Glomerular endothelial cell (primary cell): ENCODE data around the gene ZNF579. TPM values are rescaled to one million over a fixed set of nuclear protein-coding genes. Genes with fewer than 3 reads are reported as not detected.

ENCODE experiments used
- DNase-seq: peaks from one replicate; pipeline ENCODE4 v3.0.0-alpha.2; 2011; ENCODE audit warnings: low read depth, low spot score; ENCODE audit errors: extremely low read depth
- total RNA-seq: library from RNA; depleted of rRNA; stranded (reverse); fragments of >200 nt; gene quantifications from 2 replicates; pipeline ENCODE4 v1.2.3, GENCODE V29; 2015

The ZNF579 gene
- total RNA-seq, 1 donor from 2014 or later, result 9.5 TPM

DNA sequence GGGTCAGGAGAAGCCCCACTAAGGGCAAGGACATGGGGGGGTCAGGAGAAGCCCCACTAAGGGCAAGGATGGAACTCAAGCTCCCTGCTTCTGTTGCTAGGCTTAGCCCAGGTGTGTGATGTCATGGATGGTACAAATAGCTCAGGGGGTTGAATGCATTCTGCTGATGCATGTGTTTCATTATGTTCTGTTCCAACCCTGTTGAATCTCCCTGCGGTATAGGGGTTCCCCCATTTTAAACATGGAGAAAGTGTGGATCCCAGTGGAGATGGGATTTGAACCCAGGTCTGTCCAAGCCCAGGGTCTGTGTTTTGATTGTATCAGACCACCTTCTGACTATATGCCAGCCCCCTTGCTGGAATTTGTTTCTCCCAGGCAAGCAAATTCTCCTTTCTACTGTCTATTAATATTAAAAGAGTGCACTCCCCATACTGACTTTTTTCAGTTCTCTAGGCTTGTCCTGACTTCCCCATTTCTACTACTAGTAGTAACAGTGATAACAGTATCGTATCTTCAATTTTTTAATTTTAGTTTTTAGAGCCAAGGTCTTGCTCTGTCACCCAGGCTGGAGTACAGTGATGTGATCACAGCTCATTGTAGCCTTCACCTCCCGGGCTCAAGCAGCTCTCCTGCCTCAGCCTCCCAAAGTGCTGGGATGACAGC lies 31.5 kb upstream of the ZNF579 start:
- DNase-seq, result no peak

DNA sequence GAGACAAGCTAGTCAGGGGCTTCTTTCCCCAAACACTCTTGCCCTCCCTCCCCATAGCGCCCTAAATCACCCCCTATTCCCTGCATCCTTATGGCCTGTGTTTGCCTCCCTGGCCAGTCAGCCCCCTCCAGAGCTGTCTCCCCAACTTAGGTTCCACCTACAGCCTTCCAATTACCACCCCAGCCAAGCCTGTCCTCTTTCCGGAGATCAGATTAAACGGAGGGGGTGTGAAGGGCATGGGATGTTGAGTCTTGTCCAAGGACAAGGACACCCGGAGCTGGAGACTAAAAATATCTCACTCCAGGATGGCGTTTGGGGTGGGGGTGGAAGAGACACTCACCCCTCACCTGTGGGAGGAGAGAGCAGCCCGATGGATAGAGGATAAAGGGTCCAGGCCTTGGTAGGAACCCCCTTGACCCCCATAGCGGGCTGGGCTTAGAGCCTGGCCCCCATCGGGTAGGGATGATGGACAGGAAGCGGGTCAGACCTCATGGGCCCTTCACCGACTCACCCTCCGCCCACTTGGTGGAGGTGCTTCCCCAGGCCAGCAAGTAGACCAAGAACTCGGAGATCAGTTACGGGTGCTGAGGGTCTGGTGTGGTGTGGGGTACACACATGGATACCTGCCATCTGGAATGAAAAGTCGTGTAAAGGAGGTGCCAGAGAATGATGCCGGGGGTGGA lies 30.8 kb upstream of the ZNF579 start:
- DNase-seq, result no peak

DNA sequence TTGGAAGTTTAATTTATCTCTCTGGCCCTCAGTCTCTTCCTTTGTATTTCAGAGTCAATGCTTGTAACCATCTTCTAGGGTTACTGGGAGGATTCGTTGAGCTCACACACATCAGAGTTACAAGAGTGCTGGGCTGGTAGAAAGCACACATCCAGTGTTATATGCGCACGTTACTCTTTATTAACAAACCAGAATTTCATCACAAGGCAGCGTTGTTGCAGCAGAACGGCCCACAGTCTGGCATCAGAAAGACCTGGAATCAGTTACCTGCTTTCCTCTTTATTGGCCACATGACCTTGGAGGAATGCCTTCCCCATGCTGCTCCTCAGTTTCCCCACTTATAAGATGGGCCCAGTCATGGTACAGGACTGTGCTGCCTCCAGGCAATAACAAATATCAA lies 28.7 kb upstream of the ZNF579 start:
- DNase-seq, result no peak

DNA sequence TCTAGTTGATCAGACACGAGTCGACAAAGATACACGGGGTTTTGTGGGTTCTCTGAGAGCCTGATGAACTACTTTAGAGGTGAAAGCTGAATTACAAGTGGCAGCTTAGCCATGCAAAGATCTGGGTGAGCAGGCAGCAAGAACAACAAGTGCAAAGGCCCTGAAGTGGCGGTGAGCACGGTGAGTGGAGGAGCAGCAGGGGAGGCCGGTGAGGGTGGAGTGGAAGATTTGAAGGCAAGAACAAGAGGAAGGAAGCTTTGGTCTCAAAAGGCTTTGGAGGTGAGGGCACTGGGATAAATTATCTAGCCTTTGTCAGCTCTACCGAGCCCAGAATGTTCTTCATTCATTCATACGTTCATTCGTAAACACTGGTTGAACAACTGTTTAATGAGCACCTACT lies 26.2 kb upstream of the ZNF579 start:
- no peak for DNase-seq

DNA sequence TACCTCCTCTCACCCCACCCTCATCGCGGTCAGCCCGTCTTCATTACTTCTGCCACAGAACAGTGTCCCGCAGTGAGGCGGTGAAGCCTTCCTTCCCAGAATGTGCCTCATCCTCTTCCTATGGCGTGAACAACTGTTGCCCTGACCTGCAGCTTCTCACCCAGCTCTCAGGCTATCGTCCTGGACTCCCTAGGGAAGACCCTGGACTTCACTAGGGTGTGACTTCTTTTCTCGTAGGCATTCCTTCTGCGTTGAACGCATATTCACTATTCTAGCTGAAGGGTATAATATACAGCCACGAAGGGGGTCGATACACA lies 25.8 kb upstream of the ZNF579 start:
- DNase-seq, result no peak

DNA sequence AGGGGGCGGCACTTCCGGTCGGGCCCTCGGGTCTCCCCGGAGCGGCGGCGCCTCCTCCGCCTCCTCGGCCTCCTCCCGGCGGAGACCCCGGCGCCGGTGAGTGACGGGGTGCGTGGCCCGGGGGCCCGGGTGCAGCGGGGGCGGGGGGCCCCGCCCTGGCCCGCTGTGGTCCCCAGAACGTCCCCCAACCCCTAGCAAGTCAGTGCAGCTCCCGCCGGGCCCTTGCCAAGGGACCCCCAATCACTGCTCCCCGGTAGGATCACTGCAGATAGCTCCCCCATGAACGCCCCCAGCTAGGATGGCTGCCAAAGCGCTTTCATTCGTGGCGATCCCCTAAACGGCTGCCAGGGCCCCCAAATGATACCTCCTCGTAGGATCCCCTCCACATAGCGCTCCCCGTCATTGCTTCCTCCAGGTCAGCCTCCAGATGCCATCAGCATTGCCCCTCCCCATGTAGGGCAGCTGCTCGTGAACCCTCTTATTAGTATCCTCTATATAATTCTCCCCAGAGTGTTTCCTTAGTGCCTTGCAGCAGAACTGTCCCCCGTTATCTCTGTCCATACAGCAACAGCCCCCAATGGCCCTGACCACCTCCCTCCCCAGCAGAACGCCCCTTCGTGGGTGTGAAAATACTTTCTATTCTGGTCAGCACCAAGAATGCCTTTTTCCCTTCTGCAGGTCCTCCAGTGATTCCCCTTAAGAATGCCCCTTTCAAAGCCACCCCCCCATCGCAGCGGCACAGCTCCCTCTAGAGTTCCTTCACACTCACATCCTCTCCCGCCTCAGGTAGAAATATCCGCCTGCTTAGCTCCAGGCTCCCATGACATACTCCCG lies 25.2 kb upstream of the ZNF579 start, which contains the start of gene ZNF865:
Gene ZNF865 (plus strand): TSS at position 11 of the 834 bp plus-strand sequence. CDS start 7,972 bp downstream, outside the sequence.
- no peak for DNase-seq

DNA sequence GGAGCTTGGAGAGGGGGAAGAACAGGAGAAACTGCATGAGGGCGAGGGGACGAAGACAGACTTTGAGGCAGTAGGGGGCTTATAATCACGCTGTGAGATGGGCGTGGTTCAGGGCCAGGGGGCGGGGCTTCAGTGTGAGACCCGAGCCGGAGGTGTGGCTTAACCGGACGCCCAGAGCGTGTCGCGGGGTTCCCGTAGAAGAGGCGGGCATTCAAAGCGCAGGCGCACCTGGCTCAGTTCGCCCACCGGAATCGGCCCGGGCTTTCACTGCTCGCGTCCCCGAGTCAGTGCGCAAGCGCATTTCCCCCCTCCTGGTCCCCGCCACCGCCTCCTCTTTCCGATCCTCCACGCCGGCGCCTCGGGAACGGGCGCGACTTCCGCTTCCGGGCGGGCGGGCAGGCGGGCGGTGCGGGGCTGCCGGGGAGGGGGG lies 24.6 kb upstream of the ZNF579 start:
- no peak for DNase-seq

DNA sequence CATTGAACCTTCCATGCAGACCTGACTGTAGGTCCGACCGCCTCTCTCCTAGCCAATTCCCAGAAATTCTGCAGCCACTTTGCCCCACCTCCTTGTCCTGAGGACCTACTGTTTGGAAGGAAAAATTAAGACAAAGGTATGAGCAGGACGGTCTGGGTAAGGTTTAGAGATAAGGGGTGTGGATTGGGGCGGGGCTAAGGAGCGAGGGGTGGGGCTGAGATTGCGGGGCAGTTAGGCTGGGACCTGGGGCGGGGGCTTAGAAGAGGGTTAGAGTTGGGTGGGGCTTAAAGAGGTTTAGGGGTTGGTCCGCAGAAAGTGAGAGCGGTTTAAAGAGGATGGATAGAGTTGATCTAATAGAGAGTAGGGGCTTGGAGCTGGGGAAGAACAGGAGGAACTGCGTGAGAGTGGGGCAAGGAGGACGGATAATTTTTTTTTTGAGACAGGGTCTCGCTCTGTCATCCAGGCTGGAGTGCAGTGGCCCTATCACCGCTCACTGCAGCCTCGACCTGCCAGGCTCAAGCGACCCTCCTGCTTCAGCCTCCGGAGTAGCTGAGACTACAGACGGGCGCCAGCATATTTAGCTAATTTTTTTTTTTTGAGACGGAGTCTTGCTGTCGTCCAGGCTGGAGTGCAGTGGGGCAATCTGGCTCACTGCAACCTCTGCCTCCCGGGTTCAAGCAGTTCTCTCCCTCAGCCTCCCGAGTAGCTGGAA lies 23.1 kb upstream of the ZNF579 start:
- no peak for DNase-seq

DNA sequence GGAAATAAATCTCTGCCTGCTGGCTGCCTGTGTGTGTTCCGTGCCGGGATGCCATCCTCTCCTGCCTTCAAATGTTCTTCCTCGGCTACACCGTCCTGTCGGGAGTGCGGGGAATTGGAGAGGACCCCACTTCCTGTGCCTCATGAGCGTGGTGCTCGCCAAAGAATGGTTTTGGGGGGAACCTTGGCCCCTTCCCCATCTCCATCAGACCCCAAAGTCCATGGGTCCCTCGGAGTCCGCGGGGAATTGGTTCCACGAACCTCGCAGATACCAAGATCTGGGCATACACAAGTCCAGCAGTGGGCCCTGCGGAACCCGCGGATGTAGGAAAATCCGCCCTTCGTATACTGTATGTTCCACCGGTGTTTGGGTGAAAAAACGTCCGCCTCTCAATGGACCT lies 22.5 kb upstream of the ZNF579 start:
- no peak for DNase-seq

DNA sequence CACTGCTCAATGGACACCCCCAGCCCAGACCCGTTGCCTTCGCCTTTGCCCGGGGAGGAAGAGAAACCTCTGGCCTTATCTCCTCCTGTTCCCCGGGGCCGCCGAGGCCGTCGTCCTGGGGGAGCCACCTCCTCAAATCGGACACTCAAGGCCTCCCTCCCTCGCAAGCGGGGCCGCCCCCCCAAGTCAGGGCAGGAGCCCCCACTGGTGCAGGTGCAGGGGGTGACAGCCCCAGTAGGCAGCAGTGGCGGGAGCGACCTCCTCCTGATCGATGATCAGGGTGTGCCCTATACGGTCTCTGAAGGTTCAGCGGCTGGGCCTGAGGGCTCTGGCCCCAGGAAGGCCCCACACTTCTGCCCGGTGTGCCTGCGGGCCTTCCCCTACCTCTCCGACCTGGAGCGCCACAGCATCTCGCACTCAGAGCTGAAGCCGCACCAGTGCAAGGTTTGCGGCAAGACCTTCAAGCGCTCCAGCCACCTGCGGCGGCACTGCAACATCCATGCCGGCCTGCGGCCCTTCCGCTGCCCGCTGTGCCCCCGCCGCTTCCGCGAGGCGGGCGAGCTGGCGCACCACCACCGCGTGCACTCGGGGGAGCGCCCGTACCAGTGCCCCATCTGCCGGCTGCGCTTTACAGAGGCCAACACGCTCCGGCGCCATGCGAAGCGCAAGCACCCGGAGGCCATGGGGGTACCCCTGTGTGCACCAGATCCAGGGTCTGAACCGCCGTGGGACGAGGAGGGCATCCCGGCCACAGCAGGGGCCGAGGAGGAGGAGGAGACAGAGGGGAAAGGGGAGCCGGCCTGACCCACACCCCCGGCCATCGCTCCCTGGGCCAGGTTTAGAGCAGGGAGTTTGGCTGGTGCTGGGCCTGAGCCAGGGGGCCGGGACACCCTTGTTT lies 21.7 kb upstream of the ZNF579 start:
- DNase-seq, result no peak

DNA sequence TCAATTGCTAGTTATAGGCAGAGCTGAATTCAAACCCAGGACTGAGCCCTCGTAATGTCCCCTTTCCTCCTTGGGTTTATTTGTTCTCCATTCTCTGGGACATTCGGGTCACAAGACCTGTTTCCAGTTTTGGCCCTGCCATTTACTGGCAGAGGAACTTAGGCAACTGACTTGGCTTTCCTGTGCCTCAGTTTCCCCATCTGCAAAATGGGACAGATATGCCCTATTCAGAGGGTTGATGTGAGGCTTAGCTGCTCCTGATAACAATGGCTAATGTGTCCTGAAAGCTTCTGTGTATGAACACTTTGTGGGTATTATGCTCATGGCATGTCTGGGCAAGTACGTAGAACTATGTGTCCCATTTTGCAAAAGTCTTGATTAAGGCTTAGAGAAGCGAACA lies 20.4 kb upstream of the ZNF579 start:
- DNase-seq, result no peak

DNA sequence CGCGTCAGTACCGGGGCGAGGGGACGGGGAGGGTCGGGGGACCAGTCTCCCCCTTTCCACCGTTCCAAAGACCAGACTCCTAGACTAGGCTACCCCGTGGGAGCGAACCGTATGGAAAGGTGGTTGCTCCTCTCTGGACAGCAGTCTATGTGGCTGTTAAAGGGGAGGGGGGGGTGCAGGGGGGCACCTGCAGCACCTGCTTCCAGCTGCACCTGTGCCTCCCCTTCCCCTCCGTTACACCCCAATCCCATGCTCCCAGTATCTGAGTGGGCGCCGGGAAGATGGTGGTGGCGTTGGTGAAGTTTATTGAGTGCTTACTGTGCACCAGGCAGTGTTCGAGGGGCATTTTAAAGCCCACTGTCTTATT lies 20.0 kb upstream of the ZNF579 start:
- no peak for DNase-seq

DNA sequence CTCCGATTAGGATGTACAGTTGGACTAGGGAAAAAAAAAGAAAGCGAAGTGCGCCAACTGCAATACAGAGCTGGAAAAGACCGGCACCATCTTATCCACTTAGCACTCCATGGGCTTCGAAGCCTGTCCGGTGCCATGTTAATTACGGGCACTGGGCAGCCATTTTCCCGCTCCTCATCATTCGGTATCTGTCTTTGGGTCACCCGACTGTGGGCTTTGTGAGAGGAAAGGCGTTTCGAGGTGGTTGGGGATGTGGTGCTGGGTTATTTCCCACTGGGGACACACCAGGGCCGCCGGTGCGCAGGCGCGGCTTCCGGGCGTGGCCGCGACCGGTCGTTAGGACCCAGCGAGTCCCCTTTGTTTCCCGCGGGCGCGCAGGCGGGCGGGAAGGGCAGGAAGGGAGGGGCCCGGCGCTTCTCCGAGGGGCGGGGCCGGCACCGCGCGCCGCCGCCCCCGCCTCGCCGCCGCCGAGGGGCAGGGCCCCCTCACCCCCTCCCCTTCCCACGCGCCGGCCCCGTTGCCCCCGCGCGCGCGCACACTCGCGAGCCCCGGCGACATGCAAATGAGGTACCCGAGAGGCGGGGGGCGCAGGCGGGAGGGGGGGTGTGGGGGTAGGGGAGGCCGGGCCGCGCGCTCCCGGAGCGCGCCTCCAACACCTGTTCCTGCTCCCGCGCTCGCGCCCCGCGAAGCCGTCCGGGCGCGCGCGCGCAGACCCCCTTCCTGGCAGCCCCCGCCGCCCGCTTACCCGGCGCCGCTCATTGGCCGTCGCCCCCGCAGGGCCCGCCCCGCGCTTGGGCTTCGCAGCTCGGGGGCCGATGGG lies 19.4 kb upstream of the ZNF579 start, which contains the start of gene ZNF524:
Gene ZNF524 (plus strand): TSS at position 447 of the 820 bp plus-strand sequence. CDS start 1,825 bp downstream, outside the sequence.
- no peak for DNase-seq

DNA sequence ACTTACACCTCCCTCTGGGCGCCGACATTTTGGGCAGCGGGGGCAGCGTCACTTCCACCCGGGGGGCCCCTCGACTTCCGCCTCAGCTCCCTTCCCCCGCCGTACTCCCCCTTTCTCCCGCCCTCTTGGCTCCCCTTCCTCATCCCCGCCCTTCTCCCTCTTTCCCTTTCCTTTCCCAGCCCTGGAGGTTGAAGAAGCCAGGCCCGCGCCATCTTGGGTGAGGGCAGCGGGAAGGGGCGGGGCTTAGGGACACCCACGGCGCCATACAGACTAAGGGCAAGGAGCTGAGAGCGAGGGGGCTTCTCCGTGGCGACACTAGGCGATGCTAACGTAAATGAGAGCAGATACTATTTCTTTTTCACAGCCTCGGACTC lies 18.8 kb upstream of the ZNF579 start, which contains the start of gene FIZ1:
Gene FIZ1 (minus strand): TSS at position 50 of the 374 bp plus-strand sequence. CDS start 1,652 bp downstream, outside the sequence.
- DNase-seq, result peak; percentile 93

DNA sequence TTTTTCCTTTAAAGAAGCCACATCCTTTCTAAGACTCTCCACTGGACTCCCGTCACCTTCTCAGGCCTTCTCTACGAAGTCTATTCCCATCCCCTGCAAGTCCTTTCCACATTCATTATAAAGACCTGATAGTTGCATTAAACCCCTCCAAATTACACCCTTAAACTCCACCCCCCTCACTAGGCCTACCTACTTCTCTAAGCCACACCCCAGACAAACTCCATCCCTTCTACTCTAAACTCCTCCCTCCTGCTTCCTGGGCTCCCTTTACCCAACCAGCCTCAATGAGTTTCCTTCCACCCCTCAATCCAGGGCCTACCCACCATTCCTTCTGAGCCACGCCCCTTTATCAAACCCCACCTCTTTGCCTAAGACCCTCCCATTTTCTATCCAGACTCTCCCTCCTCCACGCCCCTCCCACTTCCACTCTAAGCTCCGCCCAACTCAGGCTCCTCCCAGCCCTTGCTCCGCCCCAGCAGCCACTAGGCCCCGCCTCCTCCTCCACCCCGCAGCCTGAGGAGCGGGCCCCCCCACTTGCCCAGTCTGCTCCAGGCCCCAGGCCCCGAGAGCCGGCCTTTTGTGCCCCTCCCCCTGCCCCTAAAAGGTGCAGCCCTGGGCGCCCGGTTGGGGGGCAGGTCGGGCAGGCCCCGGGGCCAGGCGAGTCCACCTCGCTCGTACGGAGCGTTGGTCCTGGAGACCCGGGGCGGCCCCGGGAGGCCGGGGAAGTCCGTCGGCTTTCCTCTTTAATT lies 18.2 kb upstream of the ZNF579 start:
- DNase-seq, result peak; percentile 64

DNA sequence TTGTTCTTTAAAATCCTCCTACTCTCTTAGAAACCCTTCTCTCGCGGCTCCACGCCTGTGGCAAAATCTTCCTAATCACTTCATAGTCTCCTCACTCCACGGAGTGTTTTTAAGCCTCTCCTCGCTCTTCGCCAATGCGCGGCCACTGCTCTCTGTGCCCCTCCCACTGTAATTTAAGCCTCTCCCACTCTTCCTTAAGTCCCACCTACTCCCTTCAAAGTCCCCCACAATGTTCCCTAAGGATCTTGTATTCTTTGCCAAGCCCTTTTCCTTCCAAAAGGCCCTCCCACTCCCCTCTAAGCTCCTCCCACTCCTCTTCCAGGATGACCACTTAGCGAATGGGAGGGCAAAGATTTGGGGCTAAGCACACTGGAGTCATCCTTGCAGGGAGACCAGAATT lies 17.4 kb upstream of the ZNF579 start:
- DNase-seq, result no peak

DNA sequence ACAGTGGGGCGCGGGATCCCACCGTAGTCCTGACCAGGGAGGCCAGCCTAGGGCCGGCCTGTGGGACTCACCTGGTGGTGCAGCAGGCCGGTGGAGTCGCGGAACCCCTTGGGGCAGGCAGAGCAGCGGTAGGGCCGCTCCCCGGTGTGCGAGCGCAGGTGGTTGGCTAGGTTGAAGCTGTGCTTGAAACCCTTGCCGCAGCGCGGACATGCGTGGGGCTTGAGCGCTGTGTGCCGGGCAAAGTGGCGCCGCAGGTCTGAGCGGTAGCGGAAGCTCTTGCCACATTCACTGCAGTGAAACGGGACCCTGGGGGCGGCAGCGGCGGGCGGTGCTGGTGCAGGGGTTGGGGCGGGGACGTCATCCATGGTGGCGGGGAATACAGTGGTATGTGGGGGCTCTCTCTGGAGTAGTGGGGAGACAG lies 16.9 kb upstream of the ZNF579 start:
- DNase-seq, result no peak

DNA sequence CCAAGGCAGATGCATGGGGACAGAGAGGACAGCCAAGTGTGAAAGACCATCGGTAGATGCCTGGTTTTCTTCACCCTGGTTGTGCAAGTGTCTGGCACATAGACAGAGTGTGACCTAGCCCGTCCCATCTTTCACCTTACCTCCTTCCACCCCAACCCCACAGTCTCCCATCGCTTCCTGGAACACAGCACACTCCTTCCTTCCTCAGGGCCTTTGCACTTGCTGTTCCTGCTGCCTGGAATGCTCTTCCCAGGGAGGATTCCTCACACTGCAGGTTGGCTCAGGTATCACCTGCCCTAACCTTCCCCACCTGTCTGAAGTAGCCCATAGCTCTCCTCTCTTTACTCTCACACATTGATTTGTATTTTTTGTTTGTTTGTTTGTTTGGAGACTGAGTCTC lies 15.7 kb upstream of the ZNF579 start:
- no peak for DNase-seq
